ENCODE measurements around the gene INTS4.
"Not testable (repeated sequence)": the region's sequence is repeated elsewhere in the genome, so short reads cannot be mapped to it uniquely, and the experiment has no call there.

GRCh38 chr11:77878247-77878646 is 116.2 kb downstream of the INTS4 start:
- not testable (repeated sequence) for TF ChIP-seq POLR2A, CTCF (IDR thresholded peaks at IDR 0.05)
- TF ChIP-seq POLR2AphosphoS5 (IDR thresholded peaks at IDR 0.05; ENCODE audit: insufficient read depth in 1 of 2, low read depth in 1 of 2), result peak in 1 of 2 donors; percentile 40
